A673 (cell line): ENCODE measurements around the gene LAD1.

Experiments used
- EZH2 ChIP-seq: fragments of 200-600 bp; sonication (generic); IDR thresholded peaks from 2 replicates; pipeline ENCODE4 v1.6.1; 2017; ENCODE audit warnings: borderline replicate concordance, low read depth, mild to moderate bottlenecking, mixed read lengths, antibody characterized with exemption, low read length; ENCODE audit not compliant: poor library complexity, severe bottlenecking
- TF ChIP-seq, protein P1 (sequence below): fragments of 300-800, 200-600 bp; sonication (generic); conservative IDR thresholded peaks from 2 replicates; pipeline ENCODE4 v1.5.1; 2017; ENCODE audit warnings: low read depth, mild to moderate bottlenecking, antibody characterized with exemption, low read length, moderate library complexity, mixed read lengths

DNA sequence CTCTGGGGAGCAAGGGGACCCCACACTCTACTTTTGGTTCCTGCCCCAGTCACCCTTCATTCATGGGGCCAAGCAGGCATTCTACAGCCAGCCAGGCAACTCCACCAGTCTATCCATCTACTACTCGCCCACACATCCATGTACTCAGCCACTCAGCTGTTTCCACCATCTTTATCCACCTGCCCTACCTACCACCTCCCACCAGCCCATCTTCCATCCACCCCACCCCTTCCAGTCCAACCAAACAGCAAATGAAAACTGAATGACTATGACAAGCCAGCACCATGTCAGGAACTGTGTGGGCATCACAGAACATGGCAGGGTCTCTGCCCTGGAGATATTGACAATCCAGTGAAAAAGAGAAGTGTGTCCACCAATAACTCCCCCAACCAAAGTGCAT is 7.9 kb downstream of the LAD1 start:
- no peak for TF ChIP-seq EZH2
- TF ChIP-seq, protein P1, sequence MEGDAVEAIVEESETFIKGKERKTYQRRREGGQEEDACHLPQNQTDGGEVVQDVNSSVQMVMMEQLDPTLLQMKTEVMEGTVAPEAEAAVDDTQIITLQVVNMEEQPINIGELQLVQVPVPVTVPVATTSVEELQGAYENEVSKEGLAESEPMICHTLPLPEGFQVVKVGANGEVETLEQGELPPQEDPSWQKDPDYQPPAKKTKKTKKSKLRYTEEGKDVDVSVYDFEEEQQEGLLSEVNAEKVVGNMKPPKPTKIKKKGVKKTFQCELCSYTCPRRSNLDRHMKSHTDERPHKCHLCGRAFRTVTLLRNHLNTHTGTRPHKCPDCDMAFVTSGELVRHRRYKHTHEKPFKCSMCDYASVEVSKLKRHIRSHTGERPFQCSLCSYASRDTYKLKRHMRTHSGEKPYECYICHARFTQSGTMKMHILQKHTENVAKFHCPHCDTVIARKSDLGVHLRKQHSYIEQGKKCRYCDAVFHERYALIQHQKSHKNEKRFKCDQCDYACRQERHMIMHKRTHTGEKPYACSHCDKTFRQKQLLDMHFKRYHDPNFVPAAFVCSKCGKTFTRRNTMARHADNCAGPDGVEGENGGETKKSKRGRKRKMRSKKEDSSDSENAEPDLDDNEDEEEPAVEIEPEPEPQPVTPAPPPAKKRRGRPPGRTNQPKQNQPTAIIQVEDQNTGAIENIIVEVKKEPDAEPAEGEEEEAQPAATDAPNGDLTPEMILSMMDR, result no peak
